ENCODE data around the gene SETSIP. TPM values are rescaled to one million over a fixed set of nuclear protein-coding genes. Genes with fewer than 3 reads are reported as not detected.

The SETSIP gene
- total and polyA plus RNA-seq, 7 donors, result 0.10 TPM; not detected in 6

DNA sequence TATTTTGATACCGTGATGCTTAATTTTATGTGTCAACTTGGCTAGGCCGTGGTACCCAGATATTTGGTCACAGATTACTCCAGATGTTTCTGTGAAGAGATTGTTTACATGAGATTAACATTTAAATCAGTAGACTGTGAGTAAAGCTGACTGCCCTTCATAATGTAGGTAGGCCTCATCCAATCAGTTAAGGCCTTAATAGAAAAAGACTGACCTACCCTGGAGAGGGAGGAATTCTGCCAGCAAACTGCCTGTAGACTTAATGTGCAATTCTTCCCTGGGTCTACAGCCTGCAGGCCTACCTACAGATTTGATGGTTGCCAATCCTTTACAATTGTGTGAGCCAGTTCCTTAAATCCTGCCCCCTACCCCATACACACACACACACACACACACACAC lies 4.3 kb downstream of the SETSIP start:
- intact Hi-C loops (cut with DNase I), result no loop called here
- H3K27ac ChIP-seq, result no peak overlapping the region
- 83 to 88% methylated on average over 2 of the region's 2 CpGs for WGBS, 2 donors

GRCh38 chr1:92066321-92066720 lies 8.9 kb downstream of the SETSIP start:
- 86 to 93% methylated on average over 8 of the region's 8 CpGs for WGBS, 2 donors
- no peaks in the 10 kb centered on the region for H3K9me3 ChIP-seq

More for the DNA sequence above, 4.3 kb downstream of the SETSIP start:
- no peaks in the 10 kb centered on the region for H3K36me3 ChIP-seq
- H3K4me1 ChIP-seq, result no peaks in the 10 kb centered on the region
- TF ChIP-seq, protein P1, sequence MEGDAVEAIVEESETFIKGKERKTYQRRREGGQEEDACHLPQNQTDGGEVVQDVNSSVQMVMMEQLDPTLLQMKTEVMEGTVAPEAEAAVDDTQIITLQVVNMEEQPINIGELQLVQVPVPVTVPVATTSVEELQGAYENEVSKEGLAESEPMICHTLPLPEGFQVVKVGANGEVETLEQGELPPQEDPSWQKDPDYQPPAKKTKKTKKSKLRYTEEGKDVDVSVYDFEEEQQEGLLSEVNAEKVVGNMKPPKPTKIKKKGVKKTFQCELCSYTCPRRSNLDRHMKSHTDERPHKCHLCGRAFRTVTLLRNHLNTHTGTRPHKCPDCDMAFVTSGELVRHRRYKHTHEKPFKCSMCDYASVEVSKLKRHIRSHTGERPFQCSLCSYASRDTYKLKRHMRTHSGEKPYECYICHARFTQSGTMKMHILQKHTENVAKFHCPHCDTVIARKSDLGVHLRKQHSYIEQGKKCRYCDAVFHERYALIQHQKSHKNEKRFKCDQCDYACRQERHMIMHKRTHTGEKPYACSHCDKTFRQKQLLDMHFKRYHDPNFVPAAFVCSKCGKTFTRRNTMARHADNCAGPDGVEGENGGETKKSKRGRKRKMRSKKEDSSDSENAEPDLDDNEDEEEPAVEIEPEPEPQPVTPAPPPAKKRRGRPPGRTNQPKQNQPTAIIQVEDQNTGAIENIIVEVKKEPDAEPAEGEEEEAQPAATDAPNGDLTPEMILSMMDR (IDR thresholded peaks at IDR 0.05), result no peak
- TF ChIP-seq EP300 (IDR thresholded peaks at IDR 0.05) (no peak), POLR2AphosphoS5 (IDR thresholded peaks at IDR 0.05) (no peak), POLR2A (IDR thresholded peaks at IDR 0.05) (no peak)
- H3K4me3 ChIP-seq, result no peak overlapping the region
- H3K9me3 ChIP-seq, result no peaks in the 10 kb centered on the region
- no peak for DNase-seq
- H3K27me3 ChIP-seq, result no peaks in the 10 kb centered on the region

DNA sequence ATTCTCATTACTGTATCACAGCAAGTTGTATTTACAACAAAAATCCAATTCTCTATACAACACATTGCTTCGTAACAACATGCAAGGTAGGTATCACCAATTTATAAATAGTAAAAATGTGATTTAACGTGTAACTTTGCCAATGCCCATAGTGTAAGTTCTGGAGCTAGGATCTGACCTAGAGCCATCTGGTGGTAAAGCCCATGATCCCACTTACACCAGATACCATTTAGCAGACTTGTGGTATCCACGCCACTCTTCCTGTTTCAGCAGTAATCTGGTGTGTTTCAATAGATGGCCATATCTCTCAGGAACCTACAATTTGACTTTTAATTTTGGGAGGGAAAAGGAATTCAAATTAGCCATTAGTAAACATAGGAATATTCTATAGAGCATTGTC lies 10.2 kb downstream of the SETSIP start:
- WGBS, 2 donors, result 91 to 96% methylated on average over 3 of the region's 3 CpGs
- H3K27me3 ChIP-seq, result no peaks in the 10 kb centered on the region

More at GRCh38 chr1:92066321-92066720, 8.9 kb downstream of the SETSIP start:
- Histone ChIP-seq H3K27ac (no peak overlapping the region), H3K4me1 (no peaks in the 10 kb centered on the region), H3K4me3 (no peak overlapping the region), H3K27me3 (no peaks in the 10 kb centered on the region), H3K36me3 (no peaks in the 10 kb centered on the region)
- DNase-seq, result no peak
- no peak for TF ChIP-seq POLR2AphosphoS5 (IDR thresholded peaks at IDR 0.05)
- TF ChIP-seq EP300 (IDR thresholded peaks at IDR 0.05), result no peak
- TF ChIP-seq, protein P1 (IDR thresholded peaks at IDR 0.05), result no peak
- TF ChIP-seq POLR2A (IDR thresholded peaks at IDR 0.05), result no peak
- intact Hi-C loops (cut with DNase I), result no loop called here

DNA sequence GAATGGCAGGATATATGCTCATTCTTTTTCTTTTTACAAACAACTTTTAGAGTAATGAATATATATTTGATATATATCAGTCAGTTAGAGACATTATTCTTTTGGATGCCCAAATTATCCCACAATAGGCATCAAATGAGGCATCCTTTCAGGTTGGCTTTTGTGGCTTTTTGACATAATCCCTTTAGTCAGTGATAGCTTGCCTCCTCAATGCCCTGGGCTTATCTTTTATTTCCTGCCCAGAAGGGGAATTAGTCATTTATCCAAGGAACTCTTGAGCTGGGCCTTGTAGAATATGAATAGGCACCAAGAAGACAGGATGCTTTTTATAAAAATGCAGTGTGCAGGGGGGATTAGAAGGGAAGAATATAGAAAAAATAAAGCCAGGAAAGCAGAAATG lies 23.3 kb downstream of the SETSIP start:
- Histone ChIP-seq H3K9me3 (no peaks in the 10 kb centered on the region), H3K4me3 (no peak overlapping the region), H3K36me3 (no peaks in the 10 kb centered on the region), H3K27me3 (no peaks in the 10 kb centered on the region), H3K4me1 (no peaks in the 10 kb centered on the region), H3K27ac (no peak overlapping the region)
- no peak for DNase-seq
- TF ChIP-seq, protein P1 (IDR thresholded peaks at IDR 0.05), result no peak
- TF ChIP-seq EP300 (IDR thresholded peaks at IDR 0.05) (no peak), POLR2A (IDR thresholded peaks at IDR 0.05) (no peak), POLR2AphosphoS5 (IDR thresholded peaks at IDR 0.05) (no peak)
- intact Hi-C loops (cut with DNase I), result no loop called here

More for the DNA sequence above, 10.2 kb downstream of the SETSIP start:
- no peaks in the 10 kb centered on the region for H3K9me3 ChIP-seq
- TF ChIP-seq POLR2A (IDR thresholded peaks at IDR 0.05) (no peak), POLR2AphosphoS5 (IDR thresholded peaks at IDR 0.05) (no peak), EP300 (IDR thresholded peaks at IDR 0.05) (no peak)
- TF ChIP-seq, protein P1 (IDR thresholded peaks at IDR 0.05), result no peak
- H3K27ac ChIP-seq, result no peak overlapping the region
- no peaks in the 10 kb centered on the region for H3K36me3 ChIP-seq
- H3K4me1 ChIP-seq, result no peaks in the 10 kb centered on the region
- H3K4me3 ChIP-seq, result no peak overlapping the region
- intact Hi-C loops (cut with DNase I), result no loop called here
- DNase-seq, result no peak
